SK-N-SH (cell line): Measurements from ENCODE around the gene GRB7.

Experiments used
- EP300 ChIP-seq, 2 experiments: IDR thresholded peaks; 2 replicates each; pipeline versions ENCODE4 v1.4.0 to v1.6.1; 2012; ENCODE audit warnings: borderline replicate concordance in 1 of 2, low read depth in 1 of 2, low read length in 1 of 2
- GATA2 ChIP-seq: sonication (generic); formaldehyde crosslinking; IDR thresholded peaks from 2 replicates; pipeline ENCODE4 v1.5.0; 2020; ENCODE audit warnings: mild to moderate bottlenecking, missing genetic modification reagents
- MXI1 ChIP-seq: IDR thresholded peaks from 2 replicates; pipeline ENCODE4 v1.6.1; 2012; ENCODE audit warnings: mild to moderate bottlenecking, low read depth, low read length, improper control_type of control experiment
- TF ChIP-seq, protein P1 (sequence below): IDR thresholded peaks from 2 replicates; pipeline ENCODE4; 2012
- TF ChIP-seq, protein P2 (sequence below): fragments of 200-600 bp; sonication (generic); IDR thresholded peaks from 2 replicates; pipeline ENCODE4 v1.6.1; 2017; ENCODE audit warnings: antibody characterized with exemption, mild to moderate bottlenecking, moderate library complexity

DNA sequence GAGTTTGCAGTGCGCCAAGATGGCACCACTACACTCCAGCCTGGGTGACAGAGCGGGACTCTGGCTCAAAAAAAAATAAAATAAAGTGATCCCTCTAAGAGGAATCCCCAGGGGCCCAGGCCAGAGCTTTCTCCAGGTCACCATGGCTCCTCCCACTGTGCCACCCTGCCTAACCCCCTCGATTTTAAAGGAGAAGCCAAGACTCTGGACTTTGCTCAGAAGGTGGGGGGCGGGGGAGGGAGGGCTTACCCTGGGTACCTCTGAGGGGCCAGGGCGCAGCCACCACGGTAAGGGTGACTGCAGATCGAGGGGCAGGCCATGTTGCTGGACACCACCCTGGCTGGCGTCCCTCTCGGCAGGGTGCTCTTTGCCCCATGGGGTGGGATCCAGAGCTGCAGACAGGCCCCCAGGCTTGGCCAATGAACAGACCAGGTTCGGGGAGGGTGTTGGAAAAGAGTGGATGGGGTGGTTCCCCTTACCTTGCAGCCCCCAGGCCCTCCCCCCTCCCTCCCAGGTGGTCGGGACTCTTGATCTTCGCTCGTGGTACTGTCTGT is 455 bp upstream of the GRB7 start:
- TF ChIP-seq, protein P1, sequence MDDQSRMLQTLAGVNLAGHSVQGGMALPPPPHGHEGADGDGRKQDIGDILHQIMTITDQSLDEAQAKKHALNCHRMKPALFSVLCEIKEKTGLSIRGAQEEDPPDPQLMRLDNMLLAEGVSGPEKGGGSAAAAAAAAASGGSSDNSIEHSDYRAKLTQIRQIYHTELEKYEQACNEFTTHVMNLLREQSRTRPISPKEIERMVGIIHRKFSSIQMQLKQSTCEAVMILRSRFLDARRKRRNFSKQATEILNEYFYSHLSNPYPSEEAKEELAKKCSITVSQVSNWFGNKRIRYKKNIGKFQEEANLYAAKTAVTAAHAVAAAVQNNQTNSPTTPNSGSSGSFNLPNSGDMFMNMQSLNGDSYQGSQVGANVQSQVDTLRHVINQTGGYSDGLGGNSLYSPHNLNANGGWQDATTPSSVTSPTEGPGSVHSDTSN: no peak
- TF ChIP-seq, protein P2, sequence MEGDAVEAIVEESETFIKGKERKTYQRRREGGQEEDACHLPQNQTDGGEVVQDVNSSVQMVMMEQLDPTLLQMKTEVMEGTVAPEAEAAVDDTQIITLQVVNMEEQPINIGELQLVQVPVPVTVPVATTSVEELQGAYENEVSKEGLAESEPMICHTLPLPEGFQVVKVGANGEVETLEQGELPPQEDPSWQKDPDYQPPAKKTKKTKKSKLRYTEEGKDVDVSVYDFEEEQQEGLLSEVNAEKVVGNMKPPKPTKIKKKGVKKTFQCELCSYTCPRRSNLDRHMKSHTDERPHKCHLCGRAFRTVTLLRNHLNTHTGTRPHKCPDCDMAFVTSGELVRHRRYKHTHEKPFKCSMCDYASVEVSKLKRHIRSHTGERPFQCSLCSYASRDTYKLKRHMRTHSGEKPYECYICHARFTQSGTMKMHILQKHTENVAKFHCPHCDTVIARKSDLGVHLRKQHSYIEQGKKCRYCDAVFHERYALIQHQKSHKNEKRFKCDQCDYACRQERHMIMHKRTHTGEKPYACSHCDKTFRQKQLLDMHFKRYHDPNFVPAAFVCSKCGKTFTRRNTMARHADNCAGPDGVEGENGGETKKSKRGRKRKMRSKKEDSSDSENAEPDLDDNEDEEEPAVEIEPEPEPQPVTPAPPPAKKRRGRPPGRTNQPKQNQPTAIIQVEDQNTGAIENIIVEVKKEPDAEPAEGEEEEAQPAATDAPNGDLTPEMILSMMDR: no peak
- TF ChIP-seq GATA2 (CRISPR knock-in tag) (no peak), MXI1 (no peak), EP300 (IDR thresholded peaks at IDR 0.05; ENCODE audit: borderline replicate concordance in 1 of 2, low read depth in 1 of 2, low read length in 1 of 2) (no peak)
